ENCODE data around the gene KCTD19. TPM values are rescaled to one million over a fixed set of nuclear protein-coding genes. Genes with fewer than 3 reads are reported as not detected.
A peak's percentile ranks its signal among the peaks of the same experiment; 100 is the strongest.

Gene KCTD19
- total RNA-seq, 1 experiment from 2014 or later, result not detected

DNA sequence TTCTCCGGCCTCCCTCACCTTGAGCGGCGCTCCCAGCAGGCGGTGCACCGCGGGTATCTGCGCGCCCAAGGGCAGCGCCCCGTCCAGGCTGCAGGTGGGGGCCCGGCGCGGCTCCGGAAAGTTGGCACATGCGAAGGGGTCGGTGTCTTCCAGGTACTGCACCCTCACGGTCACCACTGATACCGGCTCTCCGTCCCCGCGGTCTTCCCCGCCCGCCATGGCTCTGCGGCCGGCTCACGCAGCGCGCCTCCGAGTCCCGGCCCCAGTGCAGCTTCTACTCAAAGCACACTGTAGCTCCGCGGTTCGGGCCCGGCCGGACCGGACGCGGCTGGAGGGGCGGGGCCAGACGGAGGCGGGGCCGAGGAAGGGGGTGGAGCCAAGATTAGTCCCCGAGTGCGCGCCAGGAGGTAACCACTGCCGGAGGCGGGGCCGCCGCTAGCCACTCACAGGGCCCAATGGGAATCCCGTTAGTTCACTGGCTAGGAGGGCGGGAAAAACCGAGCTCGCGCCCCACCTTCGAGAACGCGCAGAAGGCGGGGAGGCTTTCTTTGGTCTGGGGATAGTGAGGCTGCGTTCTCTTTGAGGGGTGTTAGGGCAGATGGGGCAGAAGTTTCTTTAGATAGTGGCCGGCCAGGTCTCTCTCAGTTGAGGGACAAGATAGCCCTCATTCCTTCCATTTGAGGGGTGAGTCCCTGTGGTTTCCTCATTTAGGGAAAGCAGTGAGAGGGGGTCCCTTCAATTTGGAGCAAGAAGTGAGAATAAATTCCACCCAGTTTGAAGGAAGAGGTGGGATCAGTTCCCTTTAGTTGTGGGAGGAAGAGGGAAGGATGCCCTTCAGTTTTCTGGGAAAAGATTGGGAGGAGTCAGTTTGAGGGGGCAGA lies 79.1 kb downstream of the KCTD19 start, which contains the start of gene FHOD1:
TSS of gene FHOD1 (minus strand) at position 290 of the 881 bp plus-strand sequence. CDS start at position 219, 71 bp downstream.
- no TSS peak for BruUV-seq (replicated peaks)
- peak within 1 kb of the TSS; percentile 87 for H3K4me2 ChIP-seq
- H2AFZ ChIP-seq, result peak within 1 kb of the TSS; percentile 90
- H3F3A ChIP-seq (ENCODE audit: insufficient read depth, low read depth), result peaks cover 50% of the 10 kb centered on the region; the same call in 1 of the 2 replicates
- intact Hi-C loops (cut with micrococcal nuclease; ENCODE audit: unreplicated experiment), result loop anchor here (2.0 to 10.0 kb wide), 5 partner anchors 21 to 987 kb away; partner anchors contain the start of genes ESRP2, NOL3 and TMEM208
- ChIA-PET POLR2A (ENCODE audit: unreplicated experiment) (interaction anchor here (0.5 to 1.4 kb wide), 19 partner anchors 21 to 719 kb away, joined by 3 to 24 read pairs (median 7); partner anchors contain the start of gene TMEM208), CTCF (interaction anchor here (0.5 to 1.5 kb wide), 17 partner anchors 9 to 269 kb away, joined by 3 to 9 read pairs (median 4); no protein-coding TSS in a partner anchor)
- H3K36me3 ChIP-seq (ENCODE audit: low read depth), result no peaks in the 10 kb centered on the region
- H3K4me3 ChIP-seq, result peak within 1 kb of the TSS; percentile 90
- H3K27me3 ChIP-seq (ENCODE audit: insufficient read depth, low read depth), result no peaks in the 10 kb centered on the region; the same call in 1 of the 2 replicates
- DNase-seq, result peak; percentile 84 to 98
- no peaks in the 10 kb centered on the region for H4K20me1 ChIP-seq (ENCODE audit: insufficient read depth)
- TF ChIP-seq, protein P1, sequence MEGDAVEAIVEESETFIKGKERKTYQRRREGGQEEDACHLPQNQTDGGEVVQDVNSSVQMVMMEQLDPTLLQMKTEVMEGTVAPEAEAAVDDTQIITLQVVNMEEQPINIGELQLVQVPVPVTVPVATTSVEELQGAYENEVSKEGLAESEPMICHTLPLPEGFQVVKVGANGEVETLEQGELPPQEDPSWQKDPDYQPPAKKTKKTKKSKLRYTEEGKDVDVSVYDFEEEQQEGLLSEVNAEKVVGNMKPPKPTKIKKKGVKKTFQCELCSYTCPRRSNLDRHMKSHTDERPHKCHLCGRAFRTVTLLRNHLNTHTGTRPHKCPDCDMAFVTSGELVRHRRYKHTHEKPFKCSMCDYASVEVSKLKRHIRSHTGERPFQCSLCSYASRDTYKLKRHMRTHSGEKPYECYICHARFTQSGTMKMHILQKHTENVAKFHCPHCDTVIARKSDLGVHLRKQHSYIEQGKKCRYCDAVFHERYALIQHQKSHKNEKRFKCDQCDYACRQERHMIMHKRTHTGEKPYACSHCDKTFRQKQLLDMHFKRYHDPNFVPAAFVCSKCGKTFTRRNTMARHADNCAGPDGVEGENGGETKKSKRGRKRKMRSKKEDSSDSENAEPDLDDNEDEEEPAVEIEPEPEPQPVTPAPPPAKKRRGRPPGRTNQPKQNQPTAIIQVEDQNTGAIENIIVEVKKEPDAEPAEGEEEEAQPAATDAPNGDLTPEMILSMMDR (conservative IDR thresholded peaks at IDR 0.05), result no peak
- TF ChIP-seq EZH2 (IDR thresholded peaks at IDR 0.05; ENCODE audit: low read depth), result no peak
- H3K4me1 ChIP-seq (replicated peaks; ENCODE audit: insufficient read depth), result peaks cover 42% of the 10 kb centered on the region
- no peaks in the 10 kb centered on the region for H3K9me2 ChIP-seq (ENCODE audit: insufficient read depth)
- H3K79me2 ChIP-seq (ENCODE audit: low read depth), result peaks cover 30% of the 10 kb centered on the region
- H3K27ac ChIP-seq, result peak within 1 kb of the TSS; percentile 76
- no peaks in the 10 kb centered on the region for H3K9me3 ChIP-seq (ENCODE audit: insufficient read depth, low read depth)

DNA sequence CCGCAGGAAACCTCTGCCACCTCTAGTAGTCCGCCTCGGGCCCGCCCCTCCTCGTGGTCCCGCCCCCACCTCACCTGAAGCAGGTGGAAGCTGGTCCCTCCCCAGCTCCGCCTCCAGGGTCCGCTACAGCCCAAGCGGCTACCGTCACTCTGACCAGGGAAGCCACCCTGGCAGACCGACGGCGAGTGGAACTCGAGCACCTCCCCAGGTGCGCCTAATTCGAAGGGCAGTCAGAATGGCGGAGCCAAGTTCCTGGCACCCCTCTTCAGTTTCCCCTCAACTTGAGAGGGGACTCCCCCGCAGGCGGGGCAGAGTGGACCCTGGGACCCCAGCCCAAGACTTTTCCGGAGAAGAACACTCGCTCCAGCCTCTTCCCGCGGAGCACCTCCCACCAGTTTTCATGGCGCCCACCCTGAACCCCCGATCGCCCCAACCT lies 79.8 kb downstream of the KCTD19 start:
- peaks cover 48% of the 10 kb centered on the region for H3K4me1 ChIP-seq (replicated peaks; ENCODE audit: insufficient read depth)
- TF ChIP-seq, protein P1 (conservative IDR thresholded peaks at IDR 0.05), result 0 out of 2 replicates have a peak, but pooled peaks have one; percentile 39
- no peak for TF ChIP-seq EZH2 (IDR thresholded peaks at IDR 0.05; ENCODE audit: low read depth)
- TSS peak; percentile 88 for BruUV-seq (replicated peaks)
- no peaks in the 10 kb centered on the region for H3K36me3 ChIP-seq (ENCODE audit: low read depth)
- peaks cover 57% of the 10 kb centered on the region for H3F3A ChIP-seq (ENCODE audit: insufficient read depth, low read depth)
- H3K4me2 ChIP-seq, result peak overlapping the region; percentile 87
- DNase-seq, result peak; percentile 87 to 94
- POLR2A ChIA-PET (ENCODE audit: unreplicated experiment), result interaction anchor here (0.5 to 1.4 kb wide), 24 partner anchors 20 to 713 kb away, joined by 3 to 24 read pairs (median 6); partner anchors contain the start of genes HSD11B2 and TMEM208
- CTCF ChIA-PET, result interaction anchor here (0.5 to 1.5 kb wide), 15 partner anchors 9 to 268 kb away, joined by 3 to 9 read pairs (median 5); no protein-coding TSS in a partner anchor
- no peaks in the 10 kb centered on the region for H4K20me1 ChIP-seq (ENCODE audit: insufficient read depth)
- peaks cover 35% of the 10 kb centered on the region for H3K79me2 ChIP-seq (ENCODE audit: low read depth)
- H3K9me2 ChIP-seq (ENCODE audit: insufficient read depth), result no peaks in the 10 kb centered on the region
- intact Hi-C loops (cut with micrococcal nuclease; ENCODE audit: unreplicated experiment), result loop anchor here (1.0 to 10.0 kb wide), 6 partner anchors 20 to 988 kb away; partner anchors contain the start of genes ELMO3, ESRP2, NOL3 and TMEM208
- no peaks in the 10 kb centered on the region for H3K9me3 ChIP-seq (ENCODE audit: insufficient read depth, low read depth)
- peak overlapping the region; percentile 76 for H3K27ac ChIP-seq
- H2AFZ ChIP-seq, result peak overlapping the region; percentile 90
- H3K27me3 ChIP-seq (ENCODE audit: insufficient read depth, low read depth), result no peaks in the 10 kb centered on the region; the same call in 1 of the 2 replicates
- peak overlapping the region; percentile 90 for H3K4me3 ChIP-seq

Data from PC-9 (cell line).